Upper lobe of left lung (tissue), 4 donors: ENCODE measurements around the gene SLC6A20.

ENCODE experiments used
- CTCF ChIP-seq, 6 experiments: fragments of 450-650 bp in 4 of 6; fragments of 200-600 bp in 2 of 6; sonication (generic) in 2 of 6; IDR thresholded peaks; one replicate each; pipeline ENCODE4 v1.5.1; 2016 to 2019; ENCODE audit warnings: antibody characterized with exemption in 6 of 6
- POLR2A ChIP-seq, 4 donors: fragments of 450-650 bp; IDR thresholded peaks; one replicate each; pipeline ENCODE4 v1.5.1; 2016 to 2017; ENCODE audit warnings: antibody characterized with exemption in 4 of 4, mild to moderate bottlenecking in 2 of 4

- TF ChIP-seq POLR2A (IDR thresholded peaks at IDR 0.05) (no peak), CTCF (IDR thresholded peaks at IDR 0.05) (no peak)
Measured at GRCh38 chr3:45776301-45776595, 20.1 kb downstream of the SLC6A20 start.
